A549 (cell line): ENCODE results near the gene CHMP3. TPM values are rescaled to one million over a fixed set of nuclear protein-coding genes. Genes with fewer than 3 reads are reported as not detected.

Source experiments
- ATAC-seq, 2 experiments: fragments of 200-7000 bp in 1 of 2; fragments of >200 bp in 1 of 2; cut with Nextera tagmentation in 1 of 2; cut with Tn5 transposase in 1 of 2; 3 replicates each; pipeline versions ENCODE4 v1.8.0 to v1.9.1; 2018 to 2020; ENCODE audit warnings: mild to moderate bottlenecking in 1 of 2, moderate library complexity in 1 of 2
- CTCF ChIA-PET: fragments of 300-600 bp; sonication (Branson Sonifier 250); formaldehyde crosslinking; extraction: SDS; loops from one replicate; lab custom pipeline; 2021; ENCODE audit warnings: antibody characterized with exemption, inconsistent platforms; lab: Yijun Ruan, JAX
- POLR2A ChIA-PET: fragments of 350-600 bp; formaldehyde crosslinking; extraction: SDS; loops from one replicate; lab custom pipeline; 2021; ENCODE audit warnings: antibody characterized with exemption, inconsistent platforms; lab: Yijun Ruan, JAX
- DNase-seq, 2 experiments: peaks; one replicate each; pipeline versions ENCODE4 v3.0.0 to v3.0.0-alpha.2; 2011 to 2016; ENCODE audit warnings: low read depth in 1 of 2, low spot score in 1 of 2
- FAIRE-seq: peaks from 2 replicates; lab custom pipeline; 2011; peaks lifted over from hg19 to GRCh38; lab: Jason Lieb, UNC
- H3K27ac ChIP-seq, 2 experiments: fragments of >200 bp; sonication (Bioruptor Twin); formaldehyde crosslinking; 3 replicates each; pipeline ENCODE4 v1.5.1; 2016 to 2017
- H3K4me1 ChIP-seq: fragments of >200 bp; sonication (Bioruptor Twin); formaldehyde crosslinking; 3 replicates; pipeline ENCODE4 v1.6.1; 2016
- H3K4me2 ChIP-seq: fragments of >200 bp; sonication (Bioruptor Twin); formaldehyde crosslinking; 3 replicates; pipeline ENCODE4 v1.6.1; 2016
- H3K4me3 ChIP-seq: fragments of >200 bp; sonication (Bioruptor Twin); formaldehyde crosslinking; 3 replicates; pipeline ENCODE4 v1.5.1; 2016
- H3K9me3 ChIP-seq: fragments of >200 bp; sonication (Bioruptor Twin); formaldehyde crosslinking; 3 replicates; pipeline ENCODE4 v1.6.1; 2016
- CBX8 ChIP-seq: fragments of 200-600 bp; sonication (generic); IDR thresholded peaks from 2 replicates; pipeline ENCODE4 v1.6.1; 2016
- EHMT2 ChIP-seq: fragments of 200-600 bp; sonication (generic); IDR thresholded peaks from 2 replicates; pipeline ENCODE4 v1.6.1; 2016; ENCODE audit warnings: antibody characterized with exemption, low read depth, mild to moderate bottlenecking, moderate library complexity
- ESRRA ChIP-seq: fragments of 150-350 bp; IDR thresholded peaks from 2 replicates; pipeline ENCODE4 v1.6.1; 2014; ENCODE audit warnings: mild to moderate bottlenecking, low read length, borderline replicate concordance
- FOSB ChIP-seq: fragments of 250-450 bp; sonication (Bioruptor Pico); IDR thresholded peaks from 2 replicates; pipeline ENCODE4 v1.5.0; 2020; ENCODE audit warnings: mild to moderate bottlenecking, moderate library complexity
- FOSL2 ChIP-seq, 2 experiments: fragments of 450-650 bp in 1 of 2; fragments of >200 bp in 1 of 2; sonication (Bioruptor Twin) in 1 of 2; formaldehyde crosslinking; IDR thresholded peaks; 2 replicates each; pipeline versions ENCODE4 v1.5.0 to v1.6.1; 2016 to 2020; ENCODE audit warnings: mild to moderate bottlenecking in 1 of 2, moderate library complexity in 1 of 2
- FOXS1 ChIP-seq: fragments of 250-450 bp; sonication (Bioruptor Pico); IDR thresholded peaks from 2 replicates; pipeline ENCODE4 v1.5.0; 2020; ENCODE audit warnings: mild to moderate bottlenecking, moderate library complexity
- HDAC2 ChIP-seq: fragments of 200-600 bp; sonication (generic); IDR thresholded peaks from 2 replicates; pipeline ENCODE4 v1.6.1; 2016
- HEYL ChIP-seq: fragments of 250-450 bp; sonication (Bioruptor Pico); IDR thresholded peaks from 2 replicates; pipeline ENCODE4 v1.8.0; 2021; ENCODE audit warnings: mild to moderate bottlenecking, moderate library complexity
- HOXA7 ChIP-seq: fragments of 250-450 bp; sonication (Bioruptor Pico); IDR thresholded peaks from 2 replicates; pipeline ENCODE4 v1.5.0; 2020; ENCODE audit warnings: mild to moderate bottlenecking, moderate library complexity
- JUNB ChIP-seq: fragments of >200 bp; sonication (Bioruptor Twin); formaldehyde crosslinking; IDR thresholded peaks from 2 replicates; pipeline ENCODE4 v1.6.1; 2016
- KDM1A ChIP-seq: fragments of 200-600 bp; sonication (generic); IDR thresholded peaks from 2 replicates; pipeline ENCODE4 v1.6.1; 2016; ENCODE audit warnings: low read depth, mild to moderate bottlenecking
- MAZ ChIP-seq: fragments of 150-350 bp; IDR thresholded peaks from 2 replicates; pipeline ENCODE4 v1.6.1; 2014; ENCODE audit warnings: antibody characterized with exemption, low read depth, low read length, borderline replicate concordance
- MYC ChIP-seq: IDR thresholded peaks from 2 replicates; pipeline ENCODE4 v1.6.1; 2012; ENCODE audit warnings: mild to moderate bottlenecking, inconsistent platforms, low read length, improper control_type of control experiment, borderline replicate concordance
- NR3C1 ChIP-seq: fragments of >200 bp; sonication (Bioruptor Twin); formaldehyde crosslinking; IDR thresholded peaks from 3 replicates; pipeline ENCODE4 v1.6.1; 2017
- POLR2AphosphoS2 ChIP-seq: conservative IDR thresholded peaks from 2 replicates; pipeline ENCODE4 v1.6.1; 2012; ENCODE audit warnings: low read length, improper control_type of control experiment, inconsistent platforms
- RARB ChIP-seq: fragments of 250-450 bp; sonication (Bioruptor Pico); IDR thresholded peaks from 2 replicates; pipeline ENCODE4 v1.8.0; 2021; ENCODE audit warnings: mild to moderate bottlenecking, moderate library complexity
- RFX5 ChIP-seq: fragments of 450-650 bp; IDR thresholded peaks from 2 replicates; pipeline ENCODE4 v1.7.1; 2014; ENCODE audit warnings: antibody characterized with exemption, mild to moderate bottlenecking, moderate library complexity
- RNF2 ChIP-seq: fragments of 200-600 bp; sonication (generic); IDR thresholded peaks from 2 replicates; pipeline ENCODE4 v1.6.1; 2016; ENCODE audit warnings: low read depth, mild to moderate bottlenecking, antibody characterized with exemption, moderate library complexity, borderline replicate concordance
- SMC3 ChIP-seq: fragments of >200 bp; sonication (Bioruptor Twin); formaldehyde crosslinking; IDR thresholded peaks from 3 replicates; pipeline ENCODE4 v1.6.1; 2018; ENCODE audit warnings: inconsistent platforms
- TFCP2L1 ChIP-seq: fragments of 250-450 bp; sonication (Bioruptor Pico); IDR thresholded peaks from 2 replicates; pipeline ENCODE4 v1.5.0; 2021; ENCODE audit warnings: mild to moderate bottlenecking
- TP53 ChIP-seq: fragments of 250-450 bp; sonication (Bioruptor Pico); IDR thresholded peaks from 2 replicates; pipeline ENCODE4 v1.5.0; 2021; ENCODE audit warnings: mild to moderate bottlenecking, moderate library complexity
- ZNF302 ChIP-seq: fragments of 250-450 bp; sonication (Bioruptor Pico); IDR thresholded peaks from 2 replicates; pipeline ENCODE4 v1.9.0; 2021; ENCODE audit warnings: inconsistent platforms, mild to moderate bottlenecking, moderate library complexity
- ZSCAN20 ChIP-seq: fragments of 250-450 bp; sonication (Bioruptor Pico); IDR thresholded peaks from 2 replicates; pipeline ENCODE4 v1.8.0; 2022; ENCODE audit warnings: mild to moderate bottlenecking, moderate library complexity
- WGBS: methylation state at CpG from one replicate; pipeline ENCODE4 v1.1.6; 2017; ENCODE audit errors: missing lambda C conversion rate; 5-methylcytosine and 5-hydroxymethylcytosine counted together
- polyA plus RNA-seq, 4 experiments: library from polyadenylated mRNA; depleted of rRNA in 3 of 4; stranded (reverse); fragments of >200 nt; fragmentation: RNase III in 1 of 4; extraction: RNeasy Plus Mini Kit Qiagen cat#74134 plus additional on column Dnase treatment in 1 of 4; gene quantifications; 2 replicates in 3 of 4; 3 replicates in 1 of 4; pipeline ENCODE4 v1.2.3, GENCODE V29; 2011 to 2017
- TF ChIP-seq, protein P1 (sequence below): fragments of >200 bp; sonication (Bioruptor Twin); formaldehyde crosslinking; IDR thresholded peaks from 3 replicates; pipeline ENCODE4 v1.5.1; 2016
- TF ChIP-seq, protein P2 (sequence below): fragments of 450-650 bp; IDR thresholded peaks from 2 replicates; pipeline ENCODE4 v1.6.1; 2014; ENCODE audit warnings: antibody characterized with exemption
- TF ChIP-seq, protein P3 (sequence below): fragments of 200-600 bp; sonication (generic); IDR thresholded peaks from 2 replicates; pipeline ENCODE4 v1.6.1; 2016; ENCODE audit warnings: antibody characterized with exemption, mild to moderate bottlenecking, moderate library complexity
- TF ChIP-seq, protein P4 (sequence below): fragments of >200 bp; sonication (Bioruptor Twin); formaldehyde crosslinking; IDR thresholded peaks from 3 replicates; pipeline ENCODE4 v1.6.1; 2016
- TF ChIP-seq, protein P5 (sequence below): fragments of 150-350 bp; IDR thresholded peaks from 2 replicates; pipeline ENCODE4 v1.6.1; 2014; ENCODE audit warnings: low read depth, mild to moderate bottlenecking, low read length

The CHMP3 gene
- polyA plus RNA-seq, 2 of the 4 experiments (the other 2 are of a cell fraction), result 108 to 246 TPM

DNA sequence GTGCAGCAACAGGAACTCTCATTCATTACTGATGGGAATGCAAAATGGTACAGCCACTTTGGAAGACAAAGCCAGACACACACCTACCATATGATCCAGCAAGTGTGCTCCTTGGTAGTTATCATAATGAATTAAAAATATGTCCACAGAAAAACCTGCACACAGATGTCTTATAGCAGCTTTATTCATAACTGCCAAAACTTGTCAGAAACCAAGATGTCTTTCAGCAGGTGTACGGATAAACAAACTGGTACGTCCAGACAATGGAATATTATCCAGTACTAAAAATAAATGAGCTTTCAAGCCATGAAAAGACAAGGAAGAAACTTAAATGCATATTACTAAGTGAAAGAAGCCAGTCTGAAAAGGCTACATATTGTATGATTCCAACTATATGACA is 50.4 kb downstream of the CHMP3 start:
- Histone ChIP-seq H3K4me3 (no peak overlapping the region), H3K4me2 (no peak overlapping the region), H3K27ac (no peak overlapping the region), H3K4me1 (no peaks in the 10 kb centered on the region), H3K9me3 (no peaks in the 10 kb centered on the region)
- ChIA-PET CTCF (no interaction called here), POLR2A (no interaction called here)
- no peak for DNase-seq
- WGBS, result 90% methylated on average over 2 of the region's 2 CpGs
- FAIRE-seq, result no peak
- ATAC-seq, result no peak
- TF ChIP-seq POLR2AphosphoS2, result no peak

DNA sequence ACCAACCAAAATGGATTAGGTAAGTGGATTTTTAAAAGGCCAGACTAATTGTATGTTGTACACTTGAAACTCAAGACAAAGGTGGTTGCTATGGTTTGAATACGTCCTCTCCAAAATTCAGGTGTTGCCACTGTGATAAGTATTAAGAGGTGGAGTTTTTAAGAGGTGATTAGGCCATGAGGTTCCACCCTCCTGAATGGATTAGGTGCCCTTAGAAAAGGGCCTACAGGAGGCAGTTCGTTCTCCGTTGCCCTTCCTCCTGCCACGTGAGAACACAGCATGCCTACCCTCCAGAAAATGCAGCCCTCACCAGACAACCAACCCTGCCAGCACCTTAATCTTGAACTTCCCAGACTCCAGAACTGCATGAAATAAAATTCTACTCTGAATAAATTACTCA is 51.2 kb downstream of the CHMP3 start:
- H3K4me1 ChIP-seq, result no peaks in the 10 kb centered on the region
- ChIA-PET POLR2A (no interaction called here), CTCF (no interaction called here)
- H3K27ac ChIP-seq, result no peak overlapping the region
- peak; percentile 56 for FAIRE-seq
- no peaks in the 10 kb centered on the region for H3K9me3 ChIP-seq
- TF ChIP-seq HDAC2 (no peak), FOSL2 (IDR thresholded peaks at IDR 0.05) (no peak), FOSL2 (CRISPR knock-in tag; IDR thresholded peaks at IDR 0.05) (no peak), MAZ (no peak), MYC (no peak), NR3C1 (no peak), ESRRA (no peak), KDM1A (no peak), FOXS1 (CRISPR knock-in tag) (no peak), CBX8 (no peak), JUNB (no peak), FOSB (no peak), HEYL (CRISPR knock-in tag) (no peak), RARB (no peak), SMC3 (no peak), TFCP2L1 (CRISPR knock-in tag) (no peak)
- TF ChIP-seq, protein P1, sequence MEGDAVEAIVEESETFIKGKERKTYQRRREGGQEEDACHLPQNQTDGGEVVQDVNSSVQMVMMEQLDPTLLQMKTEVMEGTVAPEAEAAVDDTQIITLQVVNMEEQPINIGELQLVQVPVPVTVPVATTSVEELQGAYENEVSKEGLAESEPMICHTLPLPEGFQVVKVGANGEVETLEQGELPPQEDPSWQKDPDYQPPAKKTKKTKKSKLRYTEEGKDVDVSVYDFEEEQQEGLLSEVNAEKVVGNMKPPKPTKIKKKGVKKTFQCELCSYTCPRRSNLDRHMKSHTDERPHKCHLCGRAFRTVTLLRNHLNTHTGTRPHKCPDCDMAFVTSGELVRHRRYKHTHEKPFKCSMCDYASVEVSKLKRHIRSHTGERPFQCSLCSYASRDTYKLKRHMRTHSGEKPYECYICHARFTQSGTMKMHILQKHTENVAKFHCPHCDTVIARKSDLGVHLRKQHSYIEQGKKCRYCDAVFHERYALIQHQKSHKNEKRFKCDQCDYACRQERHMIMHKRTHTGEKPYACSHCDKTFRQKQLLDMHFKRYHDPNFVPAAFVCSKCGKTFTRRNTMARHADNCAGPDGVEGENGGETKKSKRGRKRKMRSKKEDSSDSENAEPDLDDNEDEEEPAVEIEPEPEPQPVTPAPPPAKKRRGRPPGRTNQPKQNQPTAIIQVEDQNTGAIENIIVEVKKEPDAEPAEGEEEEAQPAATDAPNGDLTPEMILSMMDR, result no peak
- TF ChIP-seq, protein P2, sequence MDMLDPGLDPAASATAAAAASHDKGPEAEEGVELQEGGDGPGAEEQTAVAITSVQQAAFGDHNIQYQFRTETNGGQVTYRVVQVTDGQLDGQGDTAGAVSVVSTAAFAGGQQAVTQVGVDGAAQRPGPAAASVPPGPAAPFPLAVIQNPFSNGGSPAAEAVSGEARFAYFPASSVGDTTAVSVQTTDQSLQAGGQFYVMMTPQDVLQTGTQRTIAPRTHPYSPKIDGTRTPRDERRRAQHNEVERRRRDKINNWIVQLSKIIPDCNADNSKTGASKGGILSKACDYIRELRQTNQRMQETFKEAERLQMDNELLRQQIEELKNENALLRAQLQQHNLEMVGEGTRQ, result no peak
- TF ChIP-seq, protein P3, sequence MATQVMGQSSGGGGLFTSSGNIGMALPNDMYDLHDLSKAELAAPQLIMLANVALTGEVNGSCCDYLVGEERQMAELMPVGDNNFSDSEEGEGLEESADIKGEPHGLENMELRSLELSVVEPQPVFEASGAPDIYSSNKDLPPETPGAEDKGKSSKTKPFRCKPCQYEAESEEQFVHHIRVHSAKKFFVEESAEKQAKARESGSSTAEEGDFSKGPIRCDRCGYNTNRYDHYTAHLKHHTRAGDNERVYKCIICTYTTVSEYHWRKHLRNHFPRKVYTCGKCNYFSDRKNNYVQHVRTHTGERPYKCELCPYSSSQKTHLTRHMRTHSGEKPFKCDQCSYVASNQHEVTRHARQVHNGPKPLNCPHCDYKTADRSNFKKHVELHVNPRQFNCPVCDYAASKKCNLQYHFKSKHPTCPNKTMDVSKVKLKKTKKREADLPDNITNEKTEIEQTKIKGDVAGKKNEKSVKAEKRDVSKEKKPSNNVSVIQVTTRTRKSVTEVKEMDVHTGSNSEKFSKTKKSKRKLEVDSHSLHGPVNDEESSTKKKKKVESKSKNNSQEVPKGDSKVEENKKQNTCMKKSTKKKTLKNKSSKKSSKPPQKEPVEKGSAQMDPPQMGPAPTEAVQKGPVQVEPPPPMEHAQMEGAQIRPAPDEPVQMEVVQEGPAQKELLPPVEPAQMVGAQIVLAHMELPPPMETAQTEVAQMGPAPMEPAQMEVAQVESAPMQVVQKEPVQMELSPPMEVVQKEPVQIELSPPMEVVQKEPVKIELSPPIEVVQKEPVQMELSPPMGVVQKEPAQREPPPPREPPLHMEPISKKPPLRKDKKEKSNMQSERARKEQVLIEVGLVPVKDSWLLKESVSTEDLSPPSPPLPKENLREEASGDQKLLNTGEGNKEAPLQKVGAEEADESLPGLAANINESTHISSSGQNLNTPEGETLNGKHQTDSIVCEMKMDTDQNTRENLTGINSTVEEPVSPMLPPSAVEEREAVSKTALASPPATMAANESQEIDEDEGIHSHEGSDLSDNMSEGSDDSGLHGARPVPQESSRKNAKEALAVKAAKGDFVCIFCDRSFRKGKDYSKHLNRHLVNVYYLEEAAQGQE, result no peak
- WGBS, result 90% methylated on average over 4 of the region's 4 CpGs
- DNase-seq, result no peak
- H3K4me2 ChIP-seq, result no peak overlapping the region
- H3K4me3 ChIP-seq, result no peak overlapping the region
- ATAC-seq, result no peak

DNA sequence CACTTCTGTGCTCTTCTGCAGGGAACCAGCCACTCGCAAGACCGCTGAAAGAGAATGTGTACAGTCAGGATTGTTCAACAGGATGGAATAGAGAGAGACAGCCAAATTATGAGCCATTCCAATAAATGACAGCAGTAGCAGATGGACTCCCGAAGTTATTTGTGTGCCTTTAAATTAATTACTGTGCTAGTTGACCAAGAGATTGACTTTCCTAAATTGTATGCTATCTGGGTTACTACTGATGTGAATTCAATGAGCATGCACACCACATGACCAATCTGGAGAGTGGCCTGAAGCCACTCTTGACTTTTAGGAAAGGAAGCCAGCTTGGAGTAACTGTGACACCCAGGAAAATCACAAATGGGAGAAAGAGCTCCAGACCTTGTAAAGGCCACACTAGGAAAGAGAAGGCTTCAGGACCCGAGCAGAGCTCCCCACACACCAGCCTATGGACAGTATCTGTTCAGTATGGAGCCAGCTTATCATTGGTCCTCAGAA is 52.8 kb downstream of the CHMP3 start:
- H3K4me1 ChIP-seq, result no peaks in the 10 kb centered on the region
- ChIA-PET CTCF (interaction anchor here (1.1 kb wide), 1 partner anchor 104 kb away, joined by 3 read pairs; no protein-coding TSS in a partner anchor), POLR2A (no interaction called here)
- no peak overlapping the region for H3K4me2 ChIP-seq
- H3K27ac ChIP-seq, result no peak overlapping the region
- FAIRE-seq, result no peak
- no peak for ATAC-seq
- 89% methylated on average over 4 of the region's 4 CpGs for WGBS
- no peak for DNase-seq
- no peaks in the 10 kb centered on the region for H3K9me3 ChIP-seq
- no peak overlapping the region for H3K4me3 ChIP-seq
- TF ChIP-seq ZNF302 (CRISPR knock-in tag) (no peak), ZSCAN20 (CRISPR knock-in tag) (no peak), HDAC2 (no peak), RFX5 (no peak), TP53 (CRISPR knock-in tag) (no peak), TFCP2L1 (CRISPR knock-in tag) (no peak), EHMT2 (no peak), NR3C1 (no peak), HOXA7 (CRISPR knock-in tag) (no peak), RNF2 (no peak)
- TF ChIP-seq, protein P4, sequence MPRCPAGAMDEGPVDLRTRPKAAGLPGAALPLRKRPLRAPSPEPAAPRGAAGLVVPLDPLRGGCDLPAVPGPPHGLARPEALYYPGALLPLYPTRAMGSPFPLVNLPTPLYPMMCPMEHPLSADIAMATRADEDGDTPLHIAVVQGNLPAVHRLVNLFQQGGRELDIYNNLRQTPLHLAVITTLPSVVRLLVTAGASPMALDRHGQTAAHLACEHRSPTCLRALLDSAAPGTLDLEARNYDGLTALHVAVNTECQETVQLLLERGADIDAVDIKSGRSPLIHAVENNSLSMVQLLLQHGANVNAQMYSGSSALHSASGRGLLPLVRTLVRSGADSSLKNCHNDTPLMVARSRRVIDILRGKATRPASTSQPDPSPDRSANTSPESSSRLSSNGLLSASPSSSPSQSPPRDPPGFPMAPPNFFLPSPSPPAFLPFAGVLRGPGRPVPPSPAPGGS, result no peak
- TF ChIP-seq, protein P5, sequence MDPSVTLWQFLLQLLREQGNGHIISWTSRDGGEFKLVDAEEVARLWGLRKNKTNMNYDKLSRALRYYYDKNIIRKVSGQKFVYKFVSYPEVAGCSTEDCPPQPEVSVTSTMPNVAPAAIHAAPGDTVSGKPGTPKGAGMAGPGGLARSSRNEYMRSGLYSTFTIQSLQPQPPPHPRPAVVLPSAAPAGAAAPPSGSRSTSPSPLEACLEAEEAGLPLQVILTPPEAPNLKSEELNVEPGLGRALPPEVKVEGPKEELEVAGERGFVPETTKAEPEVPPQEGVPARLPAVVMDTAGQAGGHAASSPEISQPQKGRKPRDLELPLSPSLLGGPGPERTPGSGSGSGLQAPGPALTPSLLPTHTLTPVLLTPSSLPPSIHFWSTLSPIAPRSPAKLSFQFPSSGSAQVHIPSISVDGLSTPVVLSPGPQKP, result no peak
